Activated naive CD8-positive, alpha-beta T cell treated with anti-CD3 and anti-CD28 coated beads, Interleukin-2, amount 50 U/mL, for 16 hours (primary cell): Measurements from ENCODE around the gene PPT1.
A peak's percentile ranks its signal among the peaks of the same experiment; 100 is the strongest.
"Not testable (repeated sequence)": the region's sequence is repeated elsewhere in the genome, so short reads cannot be mapped to it uniquely, and the experiment has no call there.

Experiments used
- DNase-seq: peaks from one replicate; pipeline ENCODE4 v3.0.0-alpha.2; 2020; ENCODE audit warnings: low read depth, low spot score

Gene PPT1

GRCh38 chr1:40092706-40093639 lies 4.1 kb downstream of the PPT1 start:
- no peak for DNase-seq

GRCh38 chr1:40092241-40092640 lies 4.8 kb downstream of the PPT1 start:
- DNase-seq: no peak

- no peak for DNase-seq
Measured at GRCh38 chr1:40090652-40091355, 6.2 kb downstream of the PPT1 start.

GRCh38 chr1:40084750-40085149 lies 12.3 kb downstream of the PPT1 start:
- not testable (repeated sequence) for DNase-seq

- no peak for DNase-seq
Measured at GRCh38 chr1:40081871-40082270, 15.2 kb downstream of the PPT1 start.

GRCh38 chr1:40079774-40080400 lies 17.2 kb downstream of the PPT1 start:
- no peak for DNase-seq

- peak; percentile 3 for DNase-seq
Measured at GRCh38 chr1:40078512-40079333, 18.3 kb downstream of the PPT1 start.

- no peak for DNase-seq
Measured at GRCh38 chr1:40076895-40077312, 20.1 kb downstream of the PPT1 start.

- no peak for DNase-seq
Measured at GRCh38 chr1:40075266-40075665, 21.8 kb downstream of the PPT1 start.

GRCh38 chr1:40073062-40073461 lies 24.0 kb downstream of the PPT1 start:
- no peak for DNase-seq

- DNase-seq: no peak
Measured at GRCh38 chr1:40072142-40072541, 24.9 kb downstream of the PPT1 start.

GRCh38 chr1:40067851-40068250 lies 29.2 kb downstream of the PPT1 start:
- DNase-seq: no peak

- DNase-seq: no peak
Measured at GRCh38 chr1:40067023-40067422, 30.0 kb downstream of the PPT1 start.

- DNase-seq: no peak
Measured at GRCh38 chr1:40064797-40065499, 32.1 kb downstream of the PPT1 start.

- DNase-seq: no peak
Measured at GRCh38 chr1:40059960-40060750, 36.9 kb downstream of the PPT1 start.

GRCh38 chr1:40059338-40059959 lies 37.6 kb downstream of the PPT1 start:
- DNase-seq: no peak

- no peak for DNase-seq
Measured at GRCh38 chr1:40058453-40059337, 38.4 kb downstream of the PPT1 start.

- no peak for DNase-seq
Measured at GRCh38 chr1:40058097-40058452, 39.0 kb downstream of the PPT1 start.
